ENCODE results near the gene EXOC6B.

The EXOC6B gene

GRCh38 chr2:72147303-72147971 lies 678.4 kb downstream of the EXOC6B start, which contains the start of gene CYP26B1:
Gene CYP26B1, minus strand, starts transcription at chr2:72147862. Its CDS starts 28 bp downstream, at chr2:72147834.
- Histone ChIP-seq H2BK15ac (ENCODE audit: low read length) (no peak within 1 kb of the TSS), H2BK5ac (ENCODE audit: low read length) (no peak within 1 kb of the TSS), H3K9ac (ENCODE audit: low read depth, low read length, poor library complexity) (peak within 1 kb of the TSS; percentile 82), H4K91ac (ENCODE audit: low read depth, low read length, poor library complexity) (no peak within 1 kb of the TSS), H3K23ac (ENCODE audit: low read depth, low read length, poor library complexity) (no peak within 1 kb of the TSS), H3K36me3 (replicated peaks in 1 of 2; ENCODE audit: control insufficient read depth in 2 of 2, insufficient read depth in 2 of 2, low read length in 2 of 2) (no peaks in the 10 kb centered on the region), H3K79me1 (ENCODE audit: low read depth, low read length) (no peaks in the 10 kb centered on the region), H3K4me2 (ENCODE audit: insufficient read depth, low read length, poor library complexity, severe bottlenecking) (peak within 1 kb of the TSS; percentile 78), H2BK120ac (ENCODE audit: low read depth, low read length) (no peak within 1 kb of the TSS), H2BK12ac (ENCODE audit: low read length) (no peak within 1 kb of the TSS), H3K18ac (ENCODE audit: low read length) (peak within 1 kb of the TSS; percentile 92), H2AK5ac (ENCODE audit: low read depth, low read length) (no peak within 1 kb of the TSS), H3K4me3 (ENCODE audit: low read length in 2 of 2) (peak within 1 kb of the TSS; percentile 35 to 75), H3K9me3 (replicated peaks in 1 of 2; ENCODE audit: control insufficient read depth in 2 of 2, insufficient read depth in 1 of 2, low read depth in 1 of 2, low read length in 2 of 2) (peaks cover 7 to 10% of the 10 kb centered on the region in 2 donors), H3K27me3 (ENCODE audit: control insufficient read depth in 3 of 3, insufficient read depth in 3 of 3, low read depth in 1 of 3, low read length in 3 of 3) (peaks cover 40 to 94% (median 85%) of the 10 kb centered on the region in 3 experiments), H3K27ac (replicated peaks; ENCODE audit: low read length) (no peak within 1 kb of the TSS), H3K4me1 (ENCODE audit: control insufficient read depth in 2 of 2, insufficient read depth in 1 of 2, low read depth in 1 of 2, low read length in 2 of 2) (peaks cover 16 to 29% of the 10 kb centered on the region in 2 donors), H4K8ac (ENCODE audit: low read depth, low read length) (no peak within 1 kb of the TSS), H2AFZ (ENCODE audit: low read length) (peak within 1 kb of the TSS; percentile 87), H3K4ac (ENCODE audit: low read length) (no peak within 1 kb of the TSS), H3K14ac (ENCODE audit: low read length) (no peak within 1 kb of the TSS)
- peak; percentile 52 for DNase-seq (ENCODE audit: low spot score)
- WGBS, 2 donors (ENCODE audit: extremely low coverage in 2 of 2, insufficient read length in 2 of 2, insufficient replicate concordance in 1 of 2): no CpG with 5 or more reads among the region's 69 CpGs

- Histone ChIP-seq H3K27ac (replicated peaks; ENCODE audit: low read length) (no peak overlapping the region), H2AK5ac (ENCODE audit: low read depth, low read length) (no peak overlapping the region), H3K4ac (ENCODE audit: low read length) (no peak overlapping the region), H3K4me1 (ENCODE audit: control insufficient read depth in 2 of 2, insufficient read depth in 1 of 2, low read depth in 1 of 2, low read length in 2 of 2) (peaks cover 18 to 34% of the 10 kb centered on the region in 2 donors), H3K4me3 (ENCODE audit: low read length in 2 of 2) (peak overlapping the region in 1 of 2 donors; percentile 59), H3K4me2 (ENCODE audit: insufficient read depth, low read length, poor library complexity, severe bottlenecking) (peak overlapping the region; percentile 78), H4K91ac (ENCODE audit: low read depth, low read length, poor library complexity) (no peak overlapping the region), H3K23ac (ENCODE audit: low read depth, low read length, poor library complexity) (no peak overlapping the region), H4K8ac (ENCODE audit: low read depth, low read length) (no peak overlapping the region), H3K36me3 (replicated peaks in 1 of 2; ENCODE audit: control insufficient read depth in 2 of 2, insufficient read depth in 2 of 2, low read length in 2 of 2) (no peaks in the 10 kb centered on the region), H2BK15ac (ENCODE audit: low read length) (no peak overlapping the region), H2BK120ac (ENCODE audit: low read depth, low read length) (no peak overlapping the region), H3K14ac (ENCODE audit: low read length) (no peak overlapping the region), H2BK5ac (ENCODE audit: low read length) (peak overlapping the region; percentile 53), H3K79me1 (ENCODE audit: low read depth, low read length) (no peaks in the 10 kb centered on the region), H3K9me3 (replicated peaks in 1 of 2; ENCODE audit: control insufficient read depth in 2 of 2, insufficient read depth in 1 of 2, low read depth in 1 of 2, low read length in 2 of 2) (peaks cover 7 to 10% of the 10 kb centered on the region in 2 donors), H2AFZ (ENCODE audit: low read length) (peak overlapping the region; percentile 87), H3K18ac (ENCODE audit: low read length) (peak overlapping the region; percentile 60), H3K9ac (ENCODE audit: low read depth, low read length, poor library complexity) (no peak overlapping the region), H3K27me3 (ENCODE audit: control insufficient read depth in 3 of 3, insufficient read depth in 3 of 3, low read depth in 1 of 3, low read length in 3 of 3) (peaks cover 40 to 93% (median 92%) of the 10 kb centered on the region in 3 experiments), H2BK12ac (ENCODE audit: low read length) (no peak overlapping the region)
- no peak for DNase-seq (ENCODE audit: low spot score)
- WGBS, 2 donors (ENCODE audit: extremely low coverage in 2 of 2, insufficient read length in 2 of 2, insufficient replicate concordance in 1 of 2): no CpG with 5 or more reads among the region's 58 CpGs
Measured at GRCh38 chr2:72146347-72147302, 679.2 kb downstream of the EXOC6B start.

GRCh38 chr2:72145658-72146329 lies 680.0 kb downstream of the EXOC6B start:
- Histone ChIP-seq H2BK15ac (ENCODE audit: low read length) (peak overlapping the region; percentile 64), H3K18ac (ENCODE audit: low read length) (no peak overlapping the region), H2AK5ac (ENCODE audit: low read depth, low read length) (no peak overlapping the region), H3K4ac (ENCODE audit: low read length) (no peak overlapping the region), H3K23ac (ENCODE audit: low read depth, low read length, poor library complexity) (no peak overlapping the region), H2BK12ac (ENCODE audit: low read length) (no peak overlapping the region), H3K4me2 (ENCODE audit: insufficient read depth, low read length, poor library complexity, severe bottlenecking) (peak overlapping the region; percentile 91), H3K14ac (ENCODE audit: low read length) (no peak overlapping the region), H4K8ac (ENCODE audit: low read depth, low read length) (no peak overlapping the region), H3K9ac (ENCODE audit: low read depth, low read length, poor library complexity) (no peak overlapping the region), H3K4me3 (ENCODE audit: low read length in 2 of 2) (no peak overlapping the region), H3K79me1 (ENCODE audit: low read depth, low read length) (no peaks in the 10 kb centered on the region), H3K9me3 (replicated peaks in 1 of 2; ENCODE audit: control insufficient read depth in 2 of 2, insufficient read depth in 1 of 2, low read depth in 1 of 2, low read length in 2 of 2) (peaks cover 7 to 10% of the 10 kb centered on the region in 2 donors), H2BK5ac (ENCODE audit: low read length) (peak overlapping the region; percentile 53), H3K27me3 (ENCODE audit: control insufficient read depth in 3 of 3, insufficient read depth in 3 of 3, low read depth in 1 of 3, low read length in 3 of 3) (peaks cover 40 to 93% (median 87%) of the 10 kb centered on the region in 3 experiments), H2BK120ac (ENCODE audit: low read depth, low read length) (no peak overlapping the region), H3K27ac (replicated peaks; ENCODE audit: low read length) (no peak overlapping the region), H3K36me3 (replicated peaks in 1 of 2; ENCODE audit: control insufficient read depth in 2 of 2, insufficient read depth in 2 of 2, low read length in 2 of 2) (no peaks in the 10 kb centered on the region), H3K4me1 (ENCODE audit: control insufficient read depth in 2 of 2, insufficient read depth in 1 of 2, low read depth in 1 of 2, low read length in 2 of 2) (peaks cover 18 to 34% of the 10 kb centered on the region in 2 donors), H4K91ac (ENCODE audit: low read depth, low read length, poor library complexity) (no peak overlapping the region), H2AFZ (ENCODE audit: low read length) (no peak overlapping the region)
- DNase-seq (ENCODE audit: low spot score): no peak
- WGBS, 2 donors (ENCODE audit: extremely low coverage in 2 of 2, insufficient read length in 2 of 2, insufficient replicate concordance in 1 of 2): no CpG with 5 or more reads among the region's 33 CpGs

Measured in neuronal stem cell (in vitro differentiated cells).